Activated CD8-positive, alpha-beta memory T cell treated with anti-CD3 and anti-CD28 coated beads, Interleukin-2, amount 50 U/mL, for 24 hours (primary cell): ENCODE results near the gene ST8SIA1.

ENCODE experiments used
- DNase-seq: peaks from one replicate; pipeline ENCODE4 v3.0.0-alpha.2; 2020; ENCODE audit errors: extremely low read depth

Gene ST8SIA1

DNA sequence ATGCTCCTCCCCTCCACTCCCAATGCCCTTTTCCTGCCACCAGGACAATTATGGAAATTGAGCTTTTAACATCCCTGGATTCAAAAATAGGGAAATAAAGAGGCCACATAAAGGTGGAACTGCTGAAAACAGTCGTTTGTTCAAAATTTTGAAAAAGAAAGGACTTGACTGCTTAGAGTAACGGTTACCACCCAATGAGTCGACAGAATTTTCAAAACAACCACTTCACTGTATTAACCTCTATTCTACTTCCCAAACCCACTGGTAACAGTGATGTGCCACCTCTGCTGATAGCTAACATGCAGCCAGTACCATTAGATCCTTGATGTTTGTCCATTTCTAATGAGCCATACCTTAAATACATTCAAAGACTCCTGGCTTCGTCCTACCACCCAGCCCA lies 4.9 kb downstream of the ST8SIA1 start:
- DNase-seq: no peak

DNA sequence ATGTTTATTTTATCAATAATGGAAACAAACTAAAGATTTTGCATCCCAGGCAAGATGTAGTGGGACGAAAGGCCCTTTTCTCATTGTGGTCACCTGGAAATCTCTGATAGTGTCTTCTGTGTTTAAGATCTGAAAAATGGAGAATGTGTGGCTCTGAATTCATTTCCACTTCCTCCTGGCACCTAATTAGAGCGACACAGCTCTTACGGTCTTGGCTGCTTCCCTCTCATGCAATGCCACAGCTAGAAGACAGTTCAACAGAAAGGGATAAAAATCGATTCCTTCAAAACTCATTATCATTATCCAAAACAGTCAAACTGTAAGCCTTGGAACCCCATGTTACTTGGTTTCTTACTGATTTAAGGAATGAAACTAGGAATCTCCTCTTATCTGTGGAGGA lies 9.3 kb downstream of the ST8SIA1 start:
- DNase-seq: no peak

DNA sequence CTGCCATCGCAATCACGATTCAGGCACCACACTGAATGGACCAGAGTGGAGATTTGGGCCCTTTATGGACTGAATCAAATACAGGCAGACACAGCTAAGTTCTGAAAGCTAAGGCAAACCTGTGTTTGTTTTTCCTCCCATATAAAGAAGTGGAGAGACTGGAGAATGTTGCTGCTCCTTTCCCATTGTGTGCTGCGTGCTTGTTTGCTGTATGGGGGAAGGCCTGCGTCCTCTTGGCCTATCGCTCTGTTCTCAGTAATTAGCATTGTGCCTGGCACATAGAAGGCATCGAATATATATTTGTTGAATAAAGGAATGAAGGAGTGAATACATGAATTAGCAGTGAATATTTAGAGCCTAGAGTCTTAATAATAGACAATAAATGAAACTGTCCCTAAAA lies 12.4 kb downstream of the ST8SIA1 start:
- DNase-seq: no peak

DNA sequence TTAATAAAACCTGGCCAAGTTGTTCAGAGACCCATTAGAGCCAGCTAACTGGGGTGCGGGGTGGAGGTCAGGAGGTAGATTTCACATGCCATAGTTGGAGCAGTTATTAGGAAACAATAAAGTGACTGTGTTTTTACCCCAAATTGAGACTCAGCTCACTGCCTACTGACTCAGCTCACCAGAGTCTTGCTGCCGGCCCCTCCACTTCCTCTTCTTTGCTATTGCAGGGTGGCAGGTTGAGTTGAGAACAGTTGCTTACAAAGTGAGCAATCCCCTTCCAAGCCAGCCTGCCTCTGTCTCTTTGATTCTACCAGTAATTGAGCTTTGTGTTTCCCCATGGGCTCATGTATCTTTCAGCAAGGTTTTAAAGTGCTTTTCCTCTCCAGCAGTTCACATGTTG lies 12.9 kb downstream of the ST8SIA1 start:
- DNase-seq: no peak

DNA sequence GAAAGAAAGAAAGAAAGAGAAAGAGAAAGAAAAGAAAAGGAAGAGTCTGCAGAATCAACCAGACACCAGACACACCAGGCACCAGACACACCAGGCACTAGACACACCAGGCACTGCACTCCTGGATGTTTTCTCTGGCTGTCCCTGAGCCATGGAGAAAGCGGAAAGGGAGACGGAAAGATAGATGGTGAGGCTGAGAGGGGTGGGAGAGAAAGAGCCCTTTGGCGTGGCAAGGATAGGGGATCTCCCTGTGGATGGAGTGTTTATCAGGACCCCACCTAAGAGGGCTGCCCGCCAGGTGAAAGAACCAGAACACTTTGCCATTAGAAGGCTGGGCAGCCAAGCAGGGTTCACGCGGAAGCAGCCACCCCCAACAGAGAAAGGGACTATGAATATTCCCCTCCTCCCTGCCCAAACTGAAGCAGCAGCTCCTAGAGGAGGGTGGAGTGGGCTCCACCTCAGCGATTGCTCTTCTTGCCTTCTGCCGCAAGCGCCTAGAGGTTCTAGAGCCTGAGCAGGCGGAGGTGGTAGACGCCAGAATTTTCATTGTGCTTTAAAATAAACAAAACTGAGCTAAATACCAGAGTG lies 13.4 kb downstream of the ST8SIA1 start:
- no peak for DNase-seq

DNA sequence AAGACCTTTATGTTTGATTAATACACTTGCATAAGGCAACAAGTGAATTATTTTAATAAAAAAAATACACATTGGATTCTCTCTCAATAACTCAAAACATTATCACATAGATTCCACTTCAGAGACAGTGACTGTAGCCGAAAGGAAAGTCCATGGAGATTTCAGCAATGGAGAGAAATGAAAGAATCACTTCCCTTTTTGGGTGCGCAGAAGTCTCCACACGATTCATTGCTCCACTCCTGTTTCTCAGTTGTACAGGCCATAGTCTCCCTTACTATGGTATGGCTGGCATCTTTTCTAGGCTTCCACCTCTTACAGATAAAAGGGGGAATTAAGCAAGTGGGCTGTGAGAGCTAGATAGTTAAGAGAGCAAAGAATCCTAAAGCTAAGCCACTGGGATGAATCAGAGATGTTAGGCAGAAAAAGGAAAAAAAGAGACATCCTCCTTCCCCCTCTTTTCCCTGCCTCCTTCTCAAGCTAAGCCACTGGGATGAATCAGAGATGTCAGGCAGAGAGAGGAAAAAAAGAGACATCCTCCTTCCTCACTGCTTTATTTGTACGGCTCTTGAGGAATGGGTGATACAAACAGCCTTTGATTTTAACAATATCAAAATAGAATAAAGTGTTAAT lies 16.3 kb downstream of the ST8SIA1 start:
- DNase-seq: no peak

DNA sequence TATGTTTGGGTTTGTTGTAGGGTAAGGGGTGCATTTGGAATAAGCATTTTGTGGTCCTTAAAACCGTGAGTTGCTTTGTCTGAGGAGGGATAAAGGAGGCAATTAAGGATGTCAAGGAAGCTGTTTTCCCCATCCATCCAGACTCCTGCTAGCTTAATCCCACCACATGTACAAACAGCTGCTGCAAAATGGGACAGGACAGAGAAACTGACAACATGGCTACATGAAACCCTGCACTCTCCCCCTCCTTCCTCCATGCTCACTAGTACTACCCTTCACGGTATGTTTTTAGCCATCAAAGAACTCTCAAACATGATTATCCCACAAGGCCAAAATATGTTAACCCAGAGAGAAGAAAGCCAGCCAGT lies 20.6 kb downstream of the ST8SIA1 start:
- no peak for DNase-seq

DNA sequence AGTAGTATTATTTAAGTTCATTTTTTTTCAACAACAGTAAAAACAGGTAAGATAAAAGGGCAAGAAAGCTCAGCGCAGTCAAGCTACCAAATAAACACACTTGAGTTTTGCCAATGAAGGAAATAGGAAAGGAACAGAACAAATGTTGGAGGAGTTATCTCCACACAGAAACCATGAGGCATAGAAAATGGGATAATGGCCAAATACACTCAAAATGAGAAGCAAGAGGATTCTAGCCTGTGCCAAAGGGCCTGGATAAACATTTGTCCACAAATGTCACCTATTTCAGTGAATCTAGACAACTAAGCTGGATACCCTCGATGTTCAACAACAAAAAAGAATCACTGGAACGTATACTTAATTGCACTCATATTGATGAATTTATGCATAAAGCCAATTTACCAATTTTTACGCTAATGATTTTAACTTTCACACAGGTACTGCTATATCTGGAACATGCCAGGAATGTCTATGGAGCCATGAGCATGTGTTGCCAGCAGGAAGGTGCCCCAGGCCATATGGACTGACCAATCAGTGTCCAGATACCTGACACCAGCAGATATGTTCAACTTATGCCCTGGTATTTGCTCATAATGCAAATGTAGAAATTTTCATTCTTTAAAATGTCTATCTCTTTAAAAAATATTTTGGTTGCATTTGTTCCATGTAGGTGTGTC lies 21.1 kb downstream of the ST8SIA1 start:
- no peak for DNase-seq

DNA sequence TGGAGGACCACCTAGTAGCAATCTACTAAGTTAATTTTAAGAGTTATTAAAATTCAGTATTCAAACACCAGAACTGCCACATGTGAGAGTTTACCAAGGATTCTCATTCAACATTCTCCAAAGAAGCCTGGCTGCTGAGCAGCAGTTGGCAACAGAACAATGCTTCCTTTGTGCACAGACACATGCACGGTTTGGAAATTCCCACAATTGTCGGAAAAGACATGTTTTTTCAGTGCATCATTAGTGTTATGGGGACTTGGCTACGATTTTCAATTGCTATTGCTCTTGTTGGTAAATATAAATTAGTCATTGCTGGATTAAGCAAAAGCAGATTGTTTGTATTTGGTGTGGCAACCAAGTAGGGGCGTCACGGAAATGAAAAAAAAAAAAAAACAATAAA lies 22.2 kb downstream of the ST8SIA1 start:
- no peak for DNase-seq

DNA sequence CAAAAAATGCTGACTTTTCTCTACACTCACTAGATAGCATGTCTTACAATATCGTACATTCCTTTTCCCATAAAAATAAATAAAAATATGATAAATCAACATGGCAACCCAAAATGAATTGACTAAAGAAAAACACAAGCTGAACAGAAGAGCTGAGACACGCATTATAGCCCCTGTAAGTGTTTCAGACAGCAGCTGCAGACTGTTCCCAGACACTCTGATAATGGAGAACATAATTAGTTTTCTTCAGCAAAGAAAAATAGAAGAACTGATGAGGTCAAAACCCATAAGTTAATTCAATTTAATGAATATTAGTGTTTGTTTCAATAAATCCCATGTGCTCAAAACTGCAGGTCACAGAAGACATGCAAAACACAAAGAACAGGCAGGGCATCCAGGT lies 23.8 kb downstream of the ST8SIA1 start:
- DNase-seq: no peak

DNA sequence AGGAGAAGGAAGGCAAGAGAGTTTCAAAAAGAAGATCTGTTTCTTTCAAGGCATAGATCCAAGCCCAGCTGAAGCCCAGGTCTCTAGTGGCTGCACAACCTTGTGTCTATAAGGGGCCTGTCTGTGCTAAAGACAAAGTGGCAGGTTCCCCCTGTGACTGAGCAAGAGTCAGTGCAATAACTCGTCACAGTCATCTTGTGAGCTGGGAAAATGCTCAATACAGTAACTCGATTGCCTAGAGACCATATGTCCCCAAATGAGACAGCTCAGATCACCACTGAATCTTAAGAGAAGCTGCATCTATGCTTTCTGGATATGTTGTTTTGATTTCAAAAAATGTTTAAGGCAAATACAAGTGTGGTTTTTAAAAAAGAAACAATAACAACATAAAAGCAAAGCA lies 24.2 kb downstream of the ST8SIA1 start:
- DNase-seq: no peak

DNA sequence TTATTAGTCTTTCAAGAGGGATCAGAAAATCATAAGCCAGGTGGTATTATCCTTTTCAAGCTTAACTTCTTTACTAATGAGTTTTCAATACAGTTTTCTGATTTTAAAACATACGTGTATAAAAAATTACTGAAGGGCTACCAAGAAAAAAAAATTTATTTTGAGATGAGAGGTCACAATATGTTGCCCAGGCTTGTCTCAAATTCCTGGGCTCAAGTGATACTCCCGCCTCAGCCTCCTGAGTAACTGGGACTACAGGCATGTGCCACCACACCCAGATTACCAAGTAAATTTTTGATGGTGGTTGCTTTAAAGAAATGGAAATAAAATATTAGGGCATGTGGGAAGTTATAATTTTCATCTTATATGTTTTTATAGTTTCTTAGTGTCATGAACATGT lies 26.7 kb downstream of the ST8SIA1 start:
- DNase-seq: no peak

DNA sequence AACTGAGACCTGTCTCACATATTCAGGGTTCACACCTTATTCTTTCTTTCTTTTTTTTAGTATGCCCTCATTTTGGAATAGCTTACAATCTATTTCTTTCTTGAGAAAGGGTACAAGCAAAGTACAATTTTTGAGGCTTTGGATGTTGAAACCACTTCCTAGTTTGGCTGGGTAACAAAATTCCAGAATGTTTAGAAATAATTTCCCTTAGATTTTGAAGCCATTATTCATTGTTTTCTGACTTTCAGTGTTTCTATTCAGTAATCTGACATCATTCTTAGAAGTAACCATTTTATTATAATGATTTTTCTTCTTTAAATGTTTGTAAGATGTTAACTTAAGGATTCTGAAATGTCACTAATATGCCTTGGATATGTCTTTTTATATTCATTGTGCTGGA lies 28.2 kb downstream of the ST8SIA1 start:
- DNase-seq: no peak

DNA sequence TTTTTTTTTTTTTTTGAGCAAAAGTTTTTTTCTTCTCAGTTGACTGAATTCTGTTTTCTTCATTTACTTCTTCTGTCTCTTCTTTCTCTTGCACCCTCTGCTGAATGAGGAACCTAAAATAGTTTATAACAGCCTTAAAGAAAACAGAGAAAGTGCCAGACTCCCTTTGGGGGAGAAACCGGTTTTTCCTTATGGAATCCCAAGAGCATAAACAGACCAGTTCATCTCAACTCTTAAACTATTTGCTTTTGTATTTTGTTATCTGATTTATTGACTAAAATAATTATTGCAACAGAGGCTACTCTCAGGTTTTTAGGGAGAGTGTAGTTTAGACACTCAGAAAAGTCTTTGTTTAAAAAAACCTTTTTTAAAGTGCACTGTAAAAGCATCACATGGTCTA lies 30.2 kb downstream of the ST8SIA1 start:
- no peak for DNase-seq

DNA sequence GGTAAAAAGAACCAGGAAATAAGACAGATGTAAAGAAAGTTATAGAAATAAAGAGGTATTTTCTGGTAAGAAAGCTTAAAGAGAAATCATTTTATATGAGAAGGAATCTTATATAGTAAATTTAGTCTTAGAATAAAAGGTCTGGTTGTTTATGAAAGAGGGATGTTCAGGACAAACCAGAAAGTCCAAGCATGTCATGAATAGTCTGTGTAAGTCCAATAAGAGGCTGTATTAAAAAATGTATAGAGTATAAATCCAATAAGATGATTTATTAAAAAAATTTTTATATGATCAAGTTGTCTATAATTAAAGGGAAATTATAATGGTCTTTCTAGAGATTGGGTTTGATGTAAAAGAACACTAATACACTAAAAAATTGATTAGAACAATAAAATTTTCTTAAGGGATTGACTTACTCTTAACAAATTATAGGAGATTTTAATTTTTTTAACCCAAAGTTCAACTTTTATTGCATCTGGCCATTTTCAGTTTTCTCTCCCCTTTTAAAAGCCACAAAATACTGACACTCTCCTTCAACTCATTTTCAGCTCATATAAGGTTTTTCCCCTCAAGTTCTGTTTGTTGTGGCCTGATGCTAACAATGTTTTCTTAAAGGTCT lies 35.1 kb downstream of the ST8SIA1 start:
- DNase-seq: no peak

DNA sequence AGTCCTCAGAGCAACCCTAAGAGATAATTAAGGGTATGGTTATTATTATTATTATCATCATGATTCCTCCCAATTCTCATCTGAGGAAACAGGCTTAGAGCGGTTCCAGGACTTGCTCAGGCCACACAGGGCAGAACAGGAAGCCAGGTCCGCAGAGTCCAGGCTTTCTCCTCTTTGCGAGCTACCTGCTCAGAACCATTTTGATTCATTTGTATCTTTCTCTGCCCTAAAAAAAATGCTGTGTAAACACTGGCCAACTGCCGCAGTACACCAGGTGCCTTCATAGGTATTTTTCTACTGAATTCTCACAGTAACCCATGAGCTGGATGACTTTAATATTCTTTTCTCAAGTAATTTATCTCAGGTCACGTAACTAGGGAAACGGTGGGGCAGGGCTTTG lies 45.3 kb downstream of the ST8SIA1 start:
- DNase-seq: no peak

DNA sequence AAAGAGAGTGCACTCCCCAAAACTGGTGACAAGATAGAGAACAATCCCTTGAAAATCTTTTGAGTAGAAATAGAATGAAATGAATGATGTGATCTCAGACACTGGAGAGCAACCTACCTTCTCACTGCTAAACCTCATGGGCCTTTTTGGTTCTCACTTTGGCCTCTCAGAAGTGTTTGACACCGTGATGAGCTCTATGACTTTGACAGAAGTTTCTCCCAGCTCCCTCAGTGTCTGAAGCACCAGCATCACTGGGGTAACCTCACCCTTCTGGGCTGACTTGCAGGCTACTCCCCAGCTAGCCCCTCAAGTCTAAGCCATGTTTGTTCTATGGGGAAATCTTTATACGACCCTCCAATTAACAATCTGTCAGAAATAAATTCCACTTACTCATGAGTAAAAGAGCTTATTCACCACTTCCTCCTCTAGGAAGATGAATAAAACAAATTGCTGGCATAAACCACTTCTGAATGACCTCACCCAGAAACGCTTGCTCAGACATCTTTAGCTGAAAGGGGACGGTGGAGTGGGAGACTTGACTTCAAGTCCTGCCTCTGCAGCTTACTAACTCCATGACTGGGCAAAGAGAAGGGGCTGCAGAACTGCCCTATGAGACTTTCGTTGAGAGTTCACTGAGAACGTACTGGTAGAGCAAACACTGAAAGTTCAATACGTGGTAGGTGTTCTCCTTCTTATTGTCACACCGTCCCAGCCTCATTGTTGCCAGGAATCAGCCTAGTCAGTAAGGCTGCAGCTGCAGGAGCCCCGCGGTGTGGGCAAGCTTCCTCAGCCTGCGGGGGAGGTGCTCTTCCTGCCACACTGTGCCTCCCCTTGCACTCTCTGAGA lies 46.5 kb downstream of the ST8SIA1 start:
- no peak for DNase-seq

DNA sequence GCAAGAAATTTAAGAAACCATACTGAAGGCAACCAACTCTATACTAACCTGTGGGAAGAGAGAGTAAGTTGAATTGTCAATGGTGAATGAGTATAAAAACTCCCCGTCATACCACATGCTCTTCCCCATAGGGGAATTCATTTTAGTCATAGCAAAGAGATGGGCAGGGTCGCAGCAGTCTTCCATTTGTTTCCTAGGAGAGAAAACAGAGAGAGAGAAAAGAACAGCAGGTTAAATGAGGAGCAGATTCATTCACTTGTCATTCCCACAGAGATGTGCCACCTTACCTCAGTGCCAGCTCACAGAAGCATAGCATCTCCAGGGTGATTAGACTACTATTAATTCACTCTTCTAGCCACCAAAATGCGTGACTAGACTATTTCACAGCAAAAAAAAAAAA lies 47.4 kb downstream of the ST8SIA1 start:
- no peak for DNase-seq

DNA sequence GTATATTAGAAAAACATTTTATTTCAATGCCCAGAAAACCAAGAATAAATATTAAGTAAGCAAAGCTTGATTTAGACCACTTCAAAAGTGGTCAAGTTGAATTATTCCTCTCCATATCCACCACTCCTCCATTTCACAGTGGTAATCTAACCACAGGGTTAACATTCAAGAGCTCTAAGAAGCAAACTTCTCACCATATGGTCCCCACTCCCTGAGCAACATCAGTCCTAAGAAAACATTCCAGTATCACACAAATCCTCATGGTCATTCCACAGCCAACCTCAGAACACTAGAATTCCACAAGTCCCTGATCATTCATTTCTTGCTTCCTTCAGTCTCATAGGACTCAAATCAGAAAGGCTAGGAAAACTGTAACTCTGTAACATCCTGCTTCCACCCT lies 47.9 kb downstream of the ST8SIA1 start:
- DNase-seq: no peak

DNA sequence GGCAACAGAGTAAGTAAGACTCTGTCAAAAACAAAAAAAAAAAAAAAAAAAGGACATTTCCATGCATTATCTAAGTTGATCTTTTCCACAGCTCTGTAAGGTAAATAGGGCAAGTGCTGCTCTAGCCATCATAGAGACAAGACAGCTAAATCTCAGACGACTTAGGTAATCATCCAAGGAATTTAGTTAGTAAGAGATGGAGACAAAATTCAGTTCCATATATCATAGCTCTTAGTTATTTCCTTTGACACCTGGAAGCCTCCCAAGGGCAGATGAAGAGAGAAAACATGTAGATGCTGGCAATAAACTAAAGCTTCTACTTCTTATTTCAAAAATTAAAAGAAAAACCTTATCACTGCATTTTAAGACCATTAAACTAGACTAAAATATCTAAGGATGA lies 48.7 kb downstream of the ST8SIA1 start:
- no peak for DNase-seq

DNA sequence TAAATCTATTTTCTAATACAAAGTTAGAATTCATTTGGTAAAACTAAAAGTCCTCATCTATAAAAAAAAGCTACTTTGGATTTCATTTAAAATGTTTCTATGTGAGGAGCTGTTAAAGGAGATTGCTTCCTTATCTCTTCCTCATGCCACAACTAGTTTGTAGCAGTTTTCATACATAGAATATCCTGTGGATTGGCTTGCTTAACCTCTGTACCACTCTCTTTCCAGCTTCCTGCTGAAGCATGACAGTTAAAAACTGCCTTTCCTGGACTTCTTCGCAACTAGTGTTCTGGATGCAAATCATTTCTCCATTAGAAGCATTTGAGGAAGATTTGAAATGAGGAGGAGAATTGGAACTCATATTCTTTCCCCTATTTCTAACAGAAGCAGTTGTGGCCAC lies 49.6 kb downstream of the ST8SIA1 start:
- DNase-seq: no peak

DNA sequence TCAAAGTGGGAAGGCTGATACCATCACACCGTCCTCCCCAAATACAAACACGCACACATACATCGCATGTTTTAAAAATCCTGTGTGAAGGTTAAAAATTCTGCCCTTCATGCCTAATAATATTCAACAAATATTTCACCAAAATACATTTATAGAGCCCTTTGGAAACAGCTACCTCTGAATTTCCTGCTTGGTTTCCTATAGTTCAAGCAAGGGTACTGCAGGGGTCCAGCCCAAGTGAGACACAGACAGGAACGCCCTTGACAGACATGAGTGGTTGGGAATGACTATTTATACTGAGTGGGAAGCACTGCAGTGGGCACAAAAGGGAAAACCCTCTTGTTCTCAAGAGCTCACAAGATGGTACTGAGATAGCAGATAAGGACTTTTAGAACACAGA lies 51.0 kb downstream of the ST8SIA1 start:
- no peak for DNase-seq
